Measurements from ENCODE around the gene FOXQ1.

GRCh38 chr6:1318036-1318435, 6.1 kb downstream of the FOXQ1 start:
- TF ChIP-seq EZH2 (IDR thresholded peaks at IDR 0.05; ENCODE audit: borderline replicate concordance, control insufficient read depth, low read depth, low read length) (no peak), POLR2A (IDR thresholded peaks at IDR 0.05; ENCODE audit: low read depth, low read length) (no peak), TCF12 (IDR thresholded peaks at IDR 0.05; ENCODE audit: low read depth, low read length) (no peak), ETV6 (conservative IDR thresholded peaks at IDR 0.05 in 1 of 2, IDR thresholded peaks at IDR 0.05 in 1 of 2; ENCODE audit: borderline replicate concordance in 1 of 2, low read depth in 1 of 2) (no peak), BCL11A (IDR thresholded peaks at IDR 0.05; ENCODE audit: low read depth, low read length) (no peak), SIX5 (IDR thresholded peaks at IDR 0.05; ENCODE audit: low read depth, low read length, severe bottlenecking) (no peak), MAX (IDR thresholded peaks at IDR 0.05; ENCODE audit: low read depth, low read length) (no peak), YBX1 (IDR thresholded peaks at IDR 0.05) (no peak), CREB1 (IDR thresholded peaks at IDR 0.05; ENCODE audit: low read depth) (no peak), SP1 (IDR thresholded peaks at IDR 0.05; ENCODE audit: low read depth, low read length) (no peak), STAT3 (IDR thresholded peaks at IDR 0.05; ENCODE audit: low read depth, low read length) (no peak)
- TF ChIP-seq, protein P1, sequence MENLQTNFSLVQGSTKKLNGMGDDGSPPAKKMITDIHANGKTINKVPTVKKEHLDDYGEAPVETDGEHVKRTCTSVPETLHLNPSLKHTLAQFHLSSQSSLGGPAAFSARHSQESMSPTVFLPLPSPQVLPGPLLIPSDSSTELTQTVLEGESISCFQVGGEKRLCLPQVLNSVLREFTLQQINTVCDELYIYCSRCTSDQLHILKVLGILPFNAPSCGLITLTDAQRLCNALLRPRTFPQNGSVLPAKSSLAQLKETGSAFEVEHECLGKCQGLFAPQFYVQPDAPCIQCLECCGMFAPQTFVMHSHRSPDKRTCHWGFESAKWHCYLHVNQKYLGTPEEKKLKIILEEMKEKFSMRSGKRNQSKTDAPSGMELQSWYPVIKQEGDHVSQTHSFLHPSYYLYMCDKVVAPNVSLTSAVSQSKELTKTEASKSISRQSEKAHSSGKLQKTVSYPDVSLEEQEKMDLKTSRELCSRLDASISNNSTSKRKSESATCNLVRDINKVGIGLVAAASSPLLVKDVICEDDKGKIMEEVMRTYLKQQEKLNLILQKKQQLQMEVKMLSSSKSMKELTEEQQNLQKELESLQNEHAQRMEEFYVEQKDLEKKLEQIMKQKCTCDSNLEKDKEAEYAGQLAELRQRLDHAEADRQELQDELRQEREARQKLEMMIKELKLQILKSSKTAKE (IDR thresholded peaks at IDR 0.05; ENCODE audit: low read depth, poor library complexity, severe bottlenecking): no peak
- TF ChIP-seq, protein P2, sequence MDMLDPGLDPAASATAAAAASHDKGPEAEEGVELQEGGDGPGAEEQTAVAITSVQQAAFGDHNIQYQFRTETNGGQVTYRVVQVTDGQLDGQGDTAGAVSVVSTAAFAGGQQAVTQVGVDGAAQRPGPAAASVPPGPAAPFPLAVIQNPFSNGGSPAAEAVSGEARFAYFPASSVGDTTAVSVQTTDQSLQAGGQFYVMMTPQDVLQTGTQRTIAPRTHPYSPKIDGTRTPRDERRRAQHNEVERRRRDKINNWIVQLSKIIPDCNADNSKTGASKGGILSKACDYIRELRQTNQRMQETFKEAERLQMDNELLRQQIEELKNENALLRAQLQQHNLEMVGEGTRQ (IDR thresholded peaks at IDR 0.05; ENCODE audit: borderline replicate concordance, low read depth, low read length): no peak
- TF ChIP-seq, protein P3, sequence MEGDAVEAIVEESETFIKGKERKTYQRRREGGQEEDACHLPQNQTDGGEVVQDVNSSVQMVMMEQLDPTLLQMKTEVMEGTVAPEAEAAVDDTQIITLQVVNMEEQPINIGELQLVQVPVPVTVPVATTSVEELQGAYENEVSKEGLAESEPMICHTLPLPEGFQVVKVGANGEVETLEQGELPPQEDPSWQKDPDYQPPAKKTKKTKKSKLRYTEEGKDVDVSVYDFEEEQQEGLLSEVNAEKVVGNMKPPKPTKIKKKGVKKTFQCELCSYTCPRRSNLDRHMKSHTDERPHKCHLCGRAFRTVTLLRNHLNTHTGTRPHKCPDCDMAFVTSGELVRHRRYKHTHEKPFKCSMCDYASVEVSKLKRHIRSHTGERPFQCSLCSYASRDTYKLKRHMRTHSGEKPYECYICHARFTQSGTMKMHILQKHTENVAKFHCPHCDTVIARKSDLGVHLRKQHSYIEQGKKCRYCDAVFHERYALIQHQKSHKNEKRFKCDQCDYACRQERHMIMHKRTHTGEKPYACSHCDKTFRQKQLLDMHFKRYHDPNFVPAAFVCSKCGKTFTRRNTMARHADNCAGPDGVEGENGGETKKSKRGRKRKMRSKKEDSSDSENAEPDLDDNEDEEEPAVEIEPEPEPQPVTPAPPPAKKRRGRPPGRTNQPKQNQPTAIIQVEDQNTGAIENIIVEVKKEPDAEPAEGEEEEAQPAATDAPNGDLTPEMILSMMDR (IDR thresholded peaks at IDR 0.05 in 2 of 3, conservative IDR thresholded peaks at IDR 0.05 in 1 of 3; ENCODE audit: control insufficient read depth in 2 of 3, extremely low read depth in 1 of 3, insufficient read depth in 1 of 3, low read depth in 3 of 3, low read length in 3 of 3): no peak
